ENCODE data around the gene NTRK3. TPM values are rescaled to one million over a fixed set of nuclear protein-coding genes. Genes with fewer than 3 reads are reported as not detected.

Gene NTRK3
- total and polyA plus RNA-seq, 2 donors (not counting 3 experiments of a cell fraction or from before 2014, with no cell fraction given): not detected

- CTCF ChIA-PET: no interaction called here
- DNase-seq (ENCODE audit: low read depth, low spot score): no peak
- Histone ChIP-seq H3K27me3 (ENCODE audit: control insufficient read depth in 2 of 2, insufficient read depth in 2 of 2, low read length in 2 of 2) (no peaks in the 10 kb centered on the region), H3K9me3 (replicated peaks; ENCODE audit: control insufficient read depth, insufficient read depth, low read length) (no peaks in the 10 kb centered on the region), H3K4me1 (ENCODE audit: control insufficient read depth, extremely low read depth, insufficient read depth, low read length) (no peaks in the 10 kb centered on the region), H2AFZ (ENCODE audit: low read depth, low read length) (no peak overlapping the region), H3K9ac (replicated peaks; ENCODE audit: extremely low read depth, insufficient read depth, low read length) (no peak overlapping the region), H3K79me2 (ENCODE audit: control insufficient read depth, insufficient read depth, low read length) (no peaks in the 10 kb centered on the region), H3K36me3 (ENCODE audit: control insufficient read depth in 2 of 2, extremely low read depth in 1 of 2, insufficient read depth in 2 of 2, low read length in 2 of 2) (no peaks in the 10 kb centered on the region), H4K20me1 (replicated peaks; ENCODE audit: control insufficient read depth, extremely low read depth, insufficient read depth, low read length) (no peaks in the 10 kb centered on the region), H3K4me3 (replicated peaks in 1 of 3; ENCODE audit: insufficient read depth in 1 of 3, low read depth in 1 of 3, low read length in 3 of 3) (no peak overlapping the region), H3K9me1 (replicated peaks; ENCODE audit: control insufficient read depth, extremely low read depth, insufficient read depth, low read length) (no peaks in the 10 kb centered on the region), H3K27ac (ENCODE audit: insufficient read depth, low read depth, low read length) (no peak overlapping the region), H3K4me2 (ENCODE audit: insufficient read depth, low read length) (no peak overlapping the region)
- FAIRE-seq: no peak
- intact Hi-C loops (cut with micrococcal nuclease) (no loop called here), dilution Hi-C loops (cut with MboI; ENCODE audit: extremely low pct_ligation_motif_present, low sequenced_read_pairs) (no loop called here)
- POLR2A ChIA-PET: no interaction called here
- TF ChIP-seq MYC (IDR thresholded peaks at IDR 0.05; ENCODE audit: low read depth, low read length) (no peak), GATA2 (IDR thresholded peaks at IDR 0.05; ENCODE audit: insufficient read depth, insufficient read length, low read depth, low read length) (no peak), MAX (IDR thresholded peaks at IDR 0.05; ENCODE audit: insufficient read depth, insufficient read length) (no peak), POLR2AphosphoS5 (IDR thresholded peaks at IDR 0.05; ENCODE audit: insufficient read depth, low read depth, low read length) (no peak), FOS (IDR thresholded peaks at IDR 0.05; ENCODE audit: borderline replicate concordance, insufficient read depth, low read length) (no peak)
- BruUV-seq (replicated peaks): no TSS peak
Observed at GRCh38 chr15:88231909-88232644, 24.5 kb downstream of the NTRK3 start.

GRCh38 chr15:88230823-88231222, 25.7 kb downstream of the NTRK3 start:
- ChIA-PET POLR2A (no interaction called here), CTCF (no interaction called here)
- no peak overlapping the region for H3K4me2 ChIP-seq (ENCODE audit: insufficient read depth, low read length)
- intact Hi-C loops (cut with micrococcal nuclease): no loop called here
- dilution Hi-C loops (cut with MboI; ENCODE audit: extremely low pct_ligation_motif_present, low sequenced_read_pairs): no loop called here
- BruUV-seq (replicated peaks): no TSS peak
- no peaks in the 10 kb centered on the region for H3K27me3 ChIP-seq (ENCODE audit: control insufficient read depth in 2 of 2, insufficient read depth in 2 of 2, low read length in 2 of 2)
- H3K36me3 ChIP-seq (ENCODE audit: control insufficient read depth in 2 of 2, extremely low read depth in 1 of 2, insufficient read depth in 2 of 2, low read length in 2 of 2): no peaks in the 10 kb centered on the region
- no peaks in the 10 kb centered on the region for H3K9me1 ChIP-seq (replicated peaks; ENCODE audit: control insufficient read depth, extremely low read depth, insufficient read depth, low read length)
- FAIRE-seq (no peak), DNase-seq (ENCODE audit: low read depth, low spot score) (no peak)
- H3K4me3 ChIP-seq (replicated peaks in 1 of 3; ENCODE audit: insufficient read depth in 1 of 3, low read depth in 1 of 3, low read length in 3 of 3): no peak overlapping the region
- H3K79me2 ChIP-seq (ENCODE audit: control insufficient read depth, insufficient read depth, low read length): no peaks in the 10 kb centered on the region
- H3K4me1 ChIP-seq (ENCODE audit: control insufficient read depth, extremely low read depth, insufficient read depth, low read length): no peaks in the 10 kb centered on the region
- no peak overlapping the region for H2AFZ ChIP-seq (ENCODE audit: low read depth, low read length)
- H4K20me1 ChIP-seq (replicated peaks; ENCODE audit: control insufficient read depth, extremely low read depth, insufficient read depth, low read length): no peaks in the 10 kb centered on the region
- H3K9me3 ChIP-seq (replicated peaks; ENCODE audit: control insufficient read depth, insufficient read depth, low read length): no peaks in the 10 kb centered on the region
- no peak overlapping the region for H3K27ac ChIP-seq (ENCODE audit: insufficient read depth, low read depth, low read length)
- TF ChIP-seq POLR2A (IDR thresholded peaks at IDR 0.05; ENCODE audit: low read depth, low read length): no peak
- no peak for TF ChIP-seq MYC (IDR thresholded peaks at IDR 0.05; ENCODE audit: low read depth, low read length)
- TF ChIP-seq FOS (IDR thresholded peaks at IDR 0.05; ENCODE audit: borderline replicate concordance, insufficient read depth, low read length): no peak
- no peak for TF ChIP-seq CTCF (IDR thresholded peaks at IDR 0.05; ENCODE audit: extremely low read depth in 1 of 2, insufficient read depth in 1 of 2, low read depth in 1 of 2, low read length in 2 of 2)
- TF ChIP-seq EZH2 (IDR thresholded peaks at IDR 0.05; ENCODE audit: borderline replicate concordance, low read depth, low read length, severe bottlenecking): no peak
- no peak for TF ChIP-seq MAX (IDR thresholded peaks at IDR 0.05; ENCODE audit: insufficient read depth, insufficient read length)
- TF ChIP-seq JUN (IDR thresholded peaks at IDR 0.05; ENCODE audit: borderline replicate concordance, insufficient read depth, insufficient read length, low read depth): no peak
- TF ChIP-seq POLR2AphosphoS5 (IDR thresholded peaks at IDR 0.05; ENCODE audit: insufficient read depth, low read depth, low read length): no peak
- TF ChIP-seq GATA2 (IDR thresholded peaks at IDR 0.05; ENCODE audit: insufficient read depth, insufficient read length, low read depth, low read length): no peak
- no peak overlapping the region for H3K9ac ChIP-seq (replicated peaks; ENCODE audit: extremely low read depth, insufficient read depth, low read length)

Data from endothelial cell of umbilical vein (primary cell).